Measurements from ENCODE around the gene BCL2L1. TPM values are rescaled to one million over a fixed set of nuclear protein-coding genes. Genes with fewer than 3 reads are reported as not detected.
"Not testable (repeated sequence)": the region's sequence is repeated elsewhere in the genome, so short reads cannot be mapped to it uniquely, and the experiment has no call there.

BCL2L1 gene
- polyA plus RNA-seq, 5 donors = 46.6 to 59.8 (median 55.4) TPM

DNA sequence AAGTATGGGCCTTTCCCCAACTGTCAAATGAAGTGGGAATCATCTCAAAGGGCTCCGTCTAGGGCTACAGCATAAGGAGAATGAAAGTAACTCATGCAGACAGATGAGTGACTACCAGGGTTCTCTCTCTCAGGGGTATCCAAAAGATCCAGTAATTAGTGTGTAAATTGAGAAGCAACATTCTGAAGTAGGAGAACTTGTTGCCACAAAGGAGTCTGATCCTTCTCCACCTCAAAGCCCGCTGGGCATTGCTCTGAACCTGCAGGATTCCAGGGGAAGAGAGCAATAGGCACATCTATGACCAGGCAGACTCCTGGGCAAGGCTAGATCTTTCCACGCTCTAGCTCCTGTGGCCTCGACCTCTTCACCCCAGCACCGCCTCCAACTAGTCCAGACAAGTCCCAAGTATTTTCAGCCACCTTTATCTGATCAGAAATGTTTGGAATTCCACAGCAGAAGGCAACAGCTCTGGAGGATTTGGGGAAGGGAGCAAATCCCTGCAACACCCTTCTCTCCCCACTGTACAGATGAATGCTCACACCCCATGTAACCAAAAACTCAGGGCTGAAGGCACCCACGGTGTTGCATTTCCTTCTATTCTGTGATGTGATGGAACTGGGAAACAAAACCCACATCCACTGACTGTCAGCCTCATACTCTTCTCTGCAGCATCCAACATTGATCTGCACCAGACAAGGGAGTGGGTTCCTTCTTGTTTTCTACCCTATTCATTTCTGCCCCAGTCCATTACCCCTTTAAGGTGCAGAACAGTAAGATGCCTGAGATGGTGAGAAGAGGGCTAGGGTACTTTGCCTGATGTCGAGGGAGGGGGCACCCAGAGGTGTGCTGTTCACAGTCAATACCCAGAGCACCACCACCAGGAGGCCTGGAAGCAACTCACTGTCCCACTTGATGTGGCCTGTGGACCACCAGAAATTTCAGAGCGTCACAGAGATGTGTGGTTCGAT is 44.0 kb downstream of the BCL2L1 start:
- DNase-seq = no peak

DNA sequence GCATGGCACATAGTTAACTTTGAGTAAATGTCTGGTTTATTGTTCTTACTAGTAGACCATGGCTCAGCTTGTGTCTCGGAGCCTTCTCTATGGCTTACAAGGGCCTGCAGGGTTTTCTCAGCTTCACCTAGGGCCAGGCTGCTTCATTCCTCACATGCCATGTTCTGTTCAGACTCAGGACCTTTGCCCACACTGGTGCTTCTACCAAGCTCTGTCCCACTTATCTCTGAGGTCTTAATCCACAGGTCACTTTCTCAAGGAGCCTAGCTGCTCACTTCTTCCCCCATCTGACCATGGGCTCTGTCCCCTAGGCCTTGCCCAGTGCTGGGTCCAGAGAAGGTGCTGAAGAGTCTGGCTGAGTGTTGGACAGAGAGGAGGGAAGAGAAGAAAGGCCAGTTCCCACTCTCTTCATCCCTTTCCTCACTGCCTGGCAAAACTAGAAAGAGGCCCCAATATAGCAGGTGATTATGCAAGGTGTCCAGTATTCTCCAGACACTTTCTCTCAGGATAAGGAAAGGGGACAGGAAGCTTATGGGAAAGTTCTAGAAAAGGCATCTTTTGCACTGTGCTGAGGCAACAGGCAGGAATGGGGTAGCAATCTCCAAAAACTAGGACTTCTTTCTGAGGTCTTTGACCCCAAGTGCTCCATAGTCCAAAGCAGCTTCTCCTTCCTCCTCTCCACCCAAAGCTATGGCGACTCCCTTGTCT is 45.0 kb downstream of the BCL2L1 start:
- DNase-seq = no peak

DNA sequence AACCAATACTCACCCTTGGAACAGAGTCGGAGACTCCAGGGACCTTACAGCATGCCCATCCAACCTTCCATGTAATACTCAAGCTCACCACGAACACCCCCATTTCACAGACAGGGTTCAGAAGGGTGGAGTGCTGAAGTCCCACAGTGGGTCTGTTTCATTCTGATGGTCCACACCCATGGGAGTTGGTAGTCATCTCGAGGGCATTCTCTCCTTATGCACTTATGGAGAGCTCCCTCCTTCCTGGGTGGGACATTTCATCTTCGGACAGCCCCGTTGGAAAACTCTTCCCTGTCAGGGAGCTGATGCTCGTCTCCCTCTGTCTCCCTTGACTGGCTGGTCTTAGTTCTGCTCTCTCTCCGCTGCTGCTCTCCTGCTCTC is 46.1 kb downstream of the BCL2L1 start:
- DNase-seq = no peak

DNA sequence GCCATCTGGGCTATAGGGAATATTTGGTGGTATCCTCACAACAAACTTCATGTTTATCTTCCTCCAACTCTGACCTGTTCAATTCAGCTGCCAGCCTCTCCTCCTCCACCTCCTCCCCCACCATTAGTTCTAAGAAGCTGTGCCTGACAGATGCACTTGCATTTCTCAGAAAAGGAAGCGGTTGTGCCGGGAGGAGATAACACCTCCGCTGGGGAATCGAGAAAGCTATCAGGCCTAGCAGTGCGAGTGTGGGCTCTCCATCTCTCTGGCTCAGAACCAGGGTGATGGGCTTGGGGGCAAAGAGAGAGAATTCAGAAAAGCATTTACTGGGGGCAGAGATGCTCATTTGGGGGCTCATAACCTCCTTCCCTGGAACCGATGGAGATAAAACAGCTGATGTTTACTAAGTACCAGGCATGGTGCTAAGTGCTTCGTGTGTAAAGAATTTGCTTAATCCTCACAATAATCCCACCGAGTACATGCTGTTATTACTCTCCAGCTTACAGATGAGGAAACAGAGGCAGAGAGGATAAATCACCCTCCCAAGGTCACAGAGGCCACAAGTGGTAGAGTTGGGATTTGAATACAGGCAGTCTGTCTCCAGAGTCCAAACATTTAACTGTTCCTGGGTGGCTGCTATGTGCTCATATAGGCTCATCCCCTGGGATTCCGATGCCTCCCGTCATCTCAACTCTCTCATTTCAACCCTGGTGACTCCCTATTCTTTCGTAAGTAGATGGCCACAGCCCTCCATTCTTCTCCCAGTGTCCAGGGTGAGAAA is 46.6 kb downstream of the BCL2L1 start:
- DNase-seq = no peak

DNA sequence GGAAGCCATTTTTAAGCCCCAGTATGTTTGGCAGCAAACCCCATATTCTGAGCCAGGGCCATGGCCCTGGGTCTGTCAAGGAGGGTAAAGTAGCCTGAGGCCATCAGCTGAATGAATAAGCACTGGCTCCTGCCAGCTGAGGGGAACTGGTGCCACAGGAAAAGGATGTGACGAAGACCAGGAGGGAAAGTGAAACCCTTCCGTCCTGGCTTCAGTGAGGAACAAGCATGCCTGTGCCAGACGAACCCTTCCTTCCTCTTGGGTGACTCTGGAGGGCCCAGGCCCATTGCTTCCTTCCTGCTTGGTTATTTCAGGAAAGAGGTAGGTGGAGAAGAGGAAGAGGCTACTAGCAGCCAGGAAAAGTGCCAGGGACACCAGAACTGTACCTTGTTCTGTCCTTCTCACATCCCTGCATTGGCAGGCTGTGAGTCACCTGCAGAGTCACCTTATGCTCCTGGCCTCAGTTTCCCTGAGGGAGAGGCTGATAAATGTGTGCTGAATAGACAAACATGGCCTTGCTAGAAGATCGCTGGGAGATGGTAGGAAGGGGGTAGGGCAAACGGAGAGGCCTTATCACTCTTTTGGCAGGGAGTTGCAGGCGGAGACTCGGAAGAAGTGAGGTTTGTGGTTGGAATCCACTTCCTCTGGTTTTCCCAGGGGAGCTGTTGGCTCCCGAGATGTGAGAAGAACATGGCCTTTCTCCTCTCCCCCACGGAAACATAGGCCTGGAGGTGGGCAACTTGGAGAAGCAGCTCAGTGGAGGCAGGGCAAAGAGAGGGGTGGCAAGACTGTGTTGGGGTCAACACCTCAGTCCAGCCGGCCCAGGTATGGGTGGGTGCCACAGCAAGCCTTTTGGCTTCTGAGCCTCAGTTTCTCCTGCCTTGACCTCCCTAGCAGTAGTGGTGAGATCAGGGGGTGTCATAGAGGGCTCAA is 47.5 kb downstream of the BCL2L1 start:
- no peak for DNase-seq

DNA sequence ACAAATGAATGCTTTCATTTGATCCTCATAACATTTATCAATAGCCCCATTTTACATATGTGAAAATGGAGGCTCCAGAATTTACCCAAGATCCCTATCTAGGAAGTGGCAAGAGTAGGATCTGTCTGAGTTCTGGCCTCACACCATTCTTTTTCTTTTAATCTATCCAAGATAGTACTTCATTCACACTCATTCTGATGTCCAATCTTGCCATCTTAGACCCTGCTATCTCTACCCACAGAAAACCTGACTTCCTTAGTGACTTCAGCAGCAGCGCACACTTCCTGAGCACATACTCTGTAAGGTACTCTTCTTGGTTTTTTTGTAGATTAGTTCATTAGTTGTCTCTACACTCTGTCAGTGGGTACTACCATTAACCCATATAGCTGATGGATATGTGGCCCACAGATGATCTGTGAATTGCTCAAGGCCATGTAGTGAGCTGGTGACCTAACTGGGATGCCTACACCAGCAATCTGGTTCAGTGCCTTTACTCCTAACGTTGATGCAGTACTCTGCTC is 48.7 kb downstream of the BCL2L1 start:
- no peak for DNase-seq

DNA sequence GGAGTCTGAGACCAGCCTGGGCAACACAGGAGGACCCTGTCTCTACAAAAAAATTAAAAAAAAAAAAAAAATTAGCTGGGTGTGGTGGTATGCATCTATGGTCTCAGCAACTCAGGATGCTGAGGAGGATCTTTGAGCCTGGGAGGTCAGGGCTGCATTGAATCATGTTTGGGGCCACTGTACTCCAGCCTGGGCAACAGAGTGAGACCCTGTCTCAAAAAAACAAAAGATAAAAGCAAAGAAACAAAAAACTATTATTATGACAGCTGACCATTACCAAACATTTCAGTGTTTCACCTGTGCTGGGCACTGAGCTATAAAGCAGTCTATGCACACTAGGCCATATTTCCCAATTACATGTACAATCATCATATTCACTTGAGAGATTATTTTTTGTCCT is 49.2 kb downstream of the BCL2L1 start:
- DNase-seq = no peak

DNA sequence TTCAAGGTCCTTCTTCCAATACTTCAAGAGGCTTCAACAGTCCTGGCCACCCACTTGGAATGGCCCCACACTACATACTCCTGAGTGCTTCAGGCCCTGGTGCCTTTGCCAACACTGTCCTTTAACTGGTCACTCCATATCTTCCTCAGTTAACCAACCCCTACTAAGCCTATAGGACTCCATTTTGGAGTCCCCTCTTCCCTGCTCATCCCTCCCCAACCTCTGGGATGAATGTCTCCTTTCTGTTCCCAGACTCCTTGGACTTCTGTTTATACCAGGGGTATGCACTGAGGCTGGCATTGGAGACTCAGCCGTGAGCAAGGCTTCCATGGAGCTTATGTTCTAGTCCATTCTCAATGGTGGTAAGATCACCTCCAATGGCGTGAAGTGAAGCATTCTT is 51.3 kb downstream of the BCL2L1 start:
- DNase-seq = no peak

DNA sequence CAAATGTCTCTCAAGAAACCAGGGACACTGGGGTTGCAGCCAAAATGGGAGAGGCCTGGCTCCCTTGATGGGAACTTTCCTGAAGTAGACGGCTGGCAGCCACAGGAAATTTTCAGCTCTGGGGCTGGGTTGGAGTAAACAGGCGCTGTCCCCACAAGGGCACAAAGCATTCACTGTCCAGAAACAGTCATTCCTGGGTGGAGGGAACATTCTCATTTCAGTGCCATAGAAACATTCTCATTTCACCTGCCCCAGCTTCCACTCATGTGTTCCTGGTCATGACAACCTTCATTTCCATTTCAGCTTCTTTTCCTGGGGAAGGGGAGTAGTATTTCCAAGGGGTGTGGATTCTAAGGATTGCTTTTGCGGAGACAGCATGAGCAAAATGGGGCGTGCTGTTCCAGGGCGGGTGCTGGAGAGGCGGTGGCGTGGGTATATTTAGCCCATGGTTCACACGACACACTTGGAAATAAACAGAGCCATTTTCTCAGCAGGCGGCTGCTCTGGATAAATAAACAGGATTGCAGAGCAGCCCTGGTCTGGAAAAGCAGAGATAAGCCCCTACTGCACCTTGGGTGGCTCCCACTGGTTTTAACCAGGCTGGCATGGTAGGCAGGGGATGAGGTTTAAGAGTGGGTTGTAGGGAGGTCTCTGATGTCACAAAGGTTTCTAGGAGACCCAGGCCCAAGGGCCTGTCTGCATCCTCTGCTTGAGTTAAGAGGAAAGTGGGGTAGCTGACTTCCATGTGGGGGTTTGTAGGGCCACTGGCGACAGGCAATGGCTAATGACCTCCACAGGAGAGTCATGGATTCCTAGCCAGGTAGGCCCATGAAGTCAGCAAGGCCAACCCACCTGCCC is 52.1 kb downstream of the BCL2L1 start:
- peak in 1 of 2 donors; percentile 23 for DNase-seq

DNA sequence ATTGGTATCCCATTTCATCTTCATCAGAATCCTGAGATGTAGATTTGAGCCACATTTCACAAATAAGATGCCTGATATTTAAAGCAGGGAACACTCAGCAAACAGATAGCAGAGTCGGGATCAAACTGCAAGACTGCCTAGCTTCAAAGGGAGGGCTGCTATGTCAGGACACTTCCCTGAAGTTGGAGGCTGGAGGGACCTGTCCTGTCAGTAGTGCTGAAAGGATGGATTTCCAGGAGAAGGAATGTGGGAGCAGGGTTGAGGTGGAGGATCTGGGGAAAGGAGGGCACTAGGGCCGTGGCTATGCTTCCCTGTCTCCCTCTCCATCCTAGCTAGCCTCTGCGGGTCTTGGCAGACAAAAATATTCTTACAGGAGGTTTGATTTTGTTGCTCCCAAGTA is 52.8 kb downstream of the BCL2L1 start:
- DNase-seq = no peak

DNA sequence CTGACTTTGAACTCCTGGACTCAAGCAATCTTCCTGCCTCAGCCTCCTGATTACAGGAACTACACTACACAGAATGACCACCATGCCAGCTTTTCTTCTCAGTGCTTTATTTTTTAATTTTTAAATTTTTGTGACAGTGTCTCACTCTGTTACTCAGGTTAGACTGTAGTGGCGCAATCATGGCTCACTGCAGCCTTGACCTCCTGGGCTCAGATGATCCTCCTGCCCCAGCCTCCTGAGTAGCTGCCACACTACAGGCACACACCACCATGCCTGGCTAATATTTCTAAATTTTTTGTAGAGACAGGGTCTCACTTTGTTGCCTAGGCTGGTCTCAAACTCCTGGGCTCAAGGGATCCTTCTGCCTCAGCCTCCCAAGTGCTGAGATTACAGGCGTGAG is 53.7 kb downstream of the BCL2L1 start:
- DNase-seq = not testable (repeated sequence)

DNA sequence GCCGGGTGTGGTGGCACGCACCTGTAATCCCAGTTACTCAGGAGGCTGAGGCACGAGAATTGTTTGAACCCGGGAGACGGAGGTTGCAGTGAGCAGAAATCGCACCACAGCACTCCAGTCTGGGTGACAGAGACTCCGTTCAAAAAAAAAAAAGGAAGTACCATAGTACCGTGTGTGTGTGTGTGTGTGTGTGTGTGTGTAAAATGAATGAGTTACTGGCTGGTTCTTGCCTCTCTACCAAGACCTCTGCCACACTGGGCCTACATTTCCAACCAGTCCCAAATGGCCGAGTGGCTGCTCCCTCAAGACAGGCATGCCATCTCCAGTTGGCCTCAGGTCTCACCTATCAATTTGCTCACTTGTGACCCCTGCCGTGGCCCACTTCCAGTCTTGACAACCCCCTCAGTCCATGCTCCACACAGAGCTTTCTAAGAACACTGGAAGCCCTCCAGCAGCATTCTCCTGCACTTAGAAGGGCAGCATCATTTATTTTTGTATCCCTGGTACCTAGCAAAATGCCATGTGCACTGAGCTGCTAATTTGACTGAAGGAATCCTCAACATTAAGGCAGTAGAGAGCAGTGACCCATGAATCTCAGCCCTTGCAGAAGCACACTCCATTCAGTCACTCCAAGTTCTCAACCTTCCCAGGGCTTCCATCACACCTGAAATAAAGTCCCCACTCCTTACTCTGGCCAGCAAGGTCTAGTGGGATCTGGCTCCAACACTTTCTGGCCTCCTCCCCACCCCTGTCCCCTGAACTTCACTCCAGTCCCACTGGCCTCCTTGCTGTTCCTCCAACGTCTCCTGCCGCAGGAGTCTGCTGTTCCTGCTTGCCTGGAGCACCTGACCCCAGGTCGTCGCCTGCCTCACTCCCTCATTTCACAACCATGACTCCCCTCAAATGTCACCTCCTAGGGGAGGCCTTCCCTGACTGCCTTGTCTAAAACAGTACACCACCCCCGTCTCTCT is 55.1 kb downstream of the BCL2L1 start:
- no peak for DNase-seq

DNA sequence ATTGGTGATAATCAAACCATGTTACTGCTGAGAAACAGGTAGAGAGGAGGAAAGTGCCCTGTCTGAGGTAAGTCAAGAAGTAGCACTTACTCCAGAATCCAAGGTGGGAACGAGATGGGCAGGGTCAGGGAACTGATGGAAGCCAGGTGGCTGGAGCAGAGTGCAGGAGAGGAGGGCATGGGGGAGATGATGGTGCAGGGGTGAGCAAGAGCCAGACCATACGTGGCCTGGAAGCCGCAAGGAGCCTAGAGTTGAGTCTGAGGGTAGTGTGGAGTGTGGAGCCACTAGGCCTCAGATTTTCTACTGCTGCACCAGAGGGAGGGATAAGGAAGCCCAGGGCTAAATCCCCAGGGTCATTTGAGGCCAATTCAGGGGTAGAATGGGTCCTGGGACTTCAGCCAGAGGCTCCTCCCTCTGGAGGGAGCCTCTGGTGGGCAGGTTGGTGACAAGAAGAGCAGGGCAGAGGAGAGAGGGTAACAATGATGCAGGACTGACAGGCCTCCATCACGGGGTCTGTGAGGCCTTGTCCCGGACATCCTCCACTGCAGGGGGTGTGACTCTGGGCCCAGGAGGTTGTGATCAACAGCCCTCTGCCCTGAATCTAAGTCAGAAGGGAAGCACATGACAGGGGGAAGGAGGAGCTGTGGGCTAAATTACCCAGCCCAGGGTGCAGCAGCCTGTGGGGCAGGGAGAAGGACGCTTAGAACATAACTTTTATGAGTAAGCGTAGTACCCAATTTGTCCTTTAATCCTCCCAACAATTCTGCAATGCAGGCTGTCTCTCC is 56.2 kb downstream of the BCL2L1 start:
- DNase-seq = no peak

DNA sequence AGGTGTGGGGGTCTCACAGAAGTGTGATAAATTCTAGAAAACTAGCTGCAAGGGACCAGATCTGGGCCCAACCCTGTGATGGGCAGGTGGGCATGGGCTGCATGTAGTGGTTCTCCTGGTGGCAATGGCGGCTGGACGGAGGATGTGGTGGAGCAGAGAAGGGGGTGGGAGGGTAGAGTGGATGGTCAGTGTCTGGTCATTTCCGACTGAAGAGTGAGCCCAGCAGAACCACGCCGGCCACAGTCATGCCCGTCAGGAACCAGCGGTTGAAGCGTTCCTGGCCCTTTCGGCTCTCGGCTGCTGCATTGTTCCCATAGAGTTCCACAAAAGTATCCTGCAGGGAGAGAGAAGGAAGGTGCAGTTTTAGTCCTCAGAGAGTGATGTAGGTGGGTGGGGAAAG is 56.9 kb downstream of the BCL2L1 start:
- no peak for DNase-seq

DNA sequence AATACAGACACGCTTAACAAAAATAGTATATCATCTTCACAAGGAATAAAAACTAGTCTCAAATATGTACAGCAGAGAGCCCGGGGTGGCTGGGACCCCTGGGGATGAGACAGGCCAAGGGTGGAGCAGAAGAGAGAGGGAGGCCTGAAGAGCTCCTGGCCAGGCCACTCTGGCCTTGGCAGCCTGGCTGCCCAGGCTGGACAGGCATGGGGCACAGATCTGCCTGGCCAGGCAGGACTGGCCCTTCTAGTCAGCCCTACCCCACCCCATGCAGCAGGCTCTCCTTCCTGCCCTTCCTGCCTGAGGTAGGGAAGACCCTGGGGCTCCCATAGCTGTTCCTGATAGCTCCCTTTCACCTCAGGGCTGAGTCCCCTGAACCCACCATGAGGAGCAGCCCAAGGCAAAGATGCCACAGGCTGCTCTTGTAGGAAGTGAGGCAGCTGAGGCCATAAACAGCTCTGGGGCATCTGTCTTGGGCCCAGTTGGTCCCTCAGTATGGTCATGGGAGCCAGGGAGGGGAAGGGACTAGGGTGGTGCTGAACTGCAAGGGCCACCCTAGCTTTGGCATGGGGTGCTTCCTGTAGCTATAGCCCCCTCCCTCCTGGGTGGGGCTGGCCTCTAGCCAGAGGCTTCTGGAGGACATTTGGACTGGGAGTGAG is 57.8 kb downstream of the BCL2L1 start:
- no peak for DNase-seq

DNA sequence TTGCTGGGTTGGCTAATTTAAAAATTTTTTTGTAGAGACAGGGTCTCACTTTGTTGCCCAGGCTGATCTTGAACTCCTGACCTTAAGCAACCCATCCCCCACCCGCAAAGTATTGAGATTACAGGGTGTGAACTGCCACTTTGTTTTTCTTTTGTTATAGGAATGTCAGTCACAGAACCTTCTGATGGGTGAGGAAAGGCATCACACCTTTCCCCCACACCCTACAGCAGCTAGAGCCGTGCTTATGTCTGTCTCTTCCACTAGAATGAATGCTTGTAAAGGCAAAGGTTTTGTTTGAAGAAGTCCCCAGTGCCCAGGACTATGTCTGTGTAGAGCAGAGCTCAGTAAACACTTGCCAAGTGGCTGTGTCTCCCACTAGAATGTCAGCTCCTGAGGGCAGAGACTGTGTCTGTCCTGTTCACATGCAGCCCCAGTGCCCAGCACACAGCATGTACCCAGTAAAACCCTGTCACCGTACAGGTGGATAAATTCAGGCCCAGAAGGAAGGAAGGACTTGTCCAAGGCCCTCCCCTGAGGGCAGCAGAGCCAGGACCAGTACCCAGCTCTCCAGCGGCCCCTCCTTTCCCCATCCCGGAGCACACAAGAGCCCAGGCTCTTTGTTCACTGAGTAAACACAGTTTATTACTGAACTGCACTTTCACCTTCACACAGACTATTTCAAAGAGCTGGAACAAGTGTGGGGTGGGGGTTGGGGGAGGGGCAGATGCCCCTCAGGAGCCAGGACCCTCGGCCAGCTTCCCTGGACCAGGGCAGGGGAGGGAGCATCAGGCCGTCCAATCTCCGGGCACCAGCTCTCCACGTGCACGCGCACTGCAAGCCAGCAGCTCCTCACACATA is 58.6 kb downstream of the BCL2L1 start:
- DNase-seq = no peak

All from right lung (tissue), 5 donors.